ENCODE measurements around the gene MEGF6.

GRCh38 chr1:3603156-3603555 is 8.2 kb downstream of the MEGF6 start:
- TF ChIP-seq CTCF (conservative IDR thresholded peaks at IDR 0.05): no peak
- TF ChIP-seq ZFX (IDR thresholded peaks at IDR 0.05): no peak
